IMR-90 (cell line): ENCODE measurements around the gene CCDC87. TPM values are rescaled to one million over a fixed set of nuclear protein-coding genes. Genes with fewer than 3 reads are reported as not detected.

Experiments
- ATAC-seq: fragments of 200-7000 bp; cut with Tn5 transposase; 2 replicates; pipeline ENCODE4 v1.9.1; 2020; ENCODE audit warnings: low read depth, mild to moderate bottlenecking, moderate library complexity
- BruUV-seq: library from RNA; stranded (reverse); fragments of 400-500 nt; replicated peaks from 2 replicates; lab custom pipeline; 2021; lab: Mats Ljungman, UMichigan
- CTCF ChIA-PET: fragments of 300-600 bp; formaldehyde crosslinking; extraction: SDS; loops from one replicate; lab custom pipeline; 2021; ENCODE audit warnings: antibody characterized with exemption; lab: Yijun Ruan, JAX
- POLR2A ChIA-PET: fragments of 300-600 bp; sonication (Branson Sonifier 250); formaldehyde crosslinking; loops from one replicate; lab custom pipeline; 2022; ENCODE audit warnings: antibody characterized with exemption; ENCODE audit not compliant: unreplicated experiment; lab: Charles Lee
- DNase-seq: peaks from one replicate; pipeline ENCODE4 v3.0.0; 2013
- H2AFZ ChIP-seq: replicated peaks from 2 replicates; pipeline ENCODE3; 2013; ENCODE audit warnings: low read length, mild to moderate bottlenecking; ENCODE audit not compliant: poor library complexity
- H2AK5ac ChIP-seq: 2 replicates; pipeline ENCODE4 v1.6.1; 2013; ENCODE audit warnings: low read depth, low read length, inconsistent platforms
- H2AK9ac ChIP-seq: replicated peaks from 2 replicates; pipeline ENCODE3; 2013; ENCODE audit warnings: mild to moderate bottlenecking, low read depth, low read length, moderate library complexity; ENCODE audit not compliant: poor library complexity
- H2BK120ac ChIP-seq: 2 replicates; pipeline ENCODE4 v1.6.1; 2013; ENCODE audit warnings: low read depth, low read length, inconsistent platforms
- H2BK15ac ChIP-seq: 3 replicates; pipeline ENCODE4 v1.6.1; 2013; ENCODE audit warnings: low read depth, low read length, inconsistent platforms
- H2BK20ac ChIP-seq: 2 replicates; pipeline ENCODE4 v1.6.1; 2013; ENCODE audit warnings: low read depth, mild to moderate bottlenecking, inconsistent platforms, low read length, moderate library complexity
- H2BK5ac ChIP-seq: 2 replicates; pipeline ENCODE4 v1.6.1; 2013; ENCODE audit warnings: mild to moderate bottlenecking, low read depth, low read length, inconsistent platforms; ENCODE audit not compliant: poor library complexity, severe bottlenecking
- H3K14ac ChIP-seq: replicated peaks from 2 replicates; pipeline ENCODE4 v1.6.1; 2013; ENCODE audit warnings: low read depth, low read length, inconsistent platforms
- H3K18ac ChIP-seq: 2 replicates; pipeline ENCODE4 v1.6.1; 2013; ENCODE audit warnings: low read depth, low read length, control low read depth
- H3K23ac ChIP-seq: 2 replicates; pipeline ENCODE4 v1.6.1; 2013; ENCODE audit warnings: low read depth, low read length, inconsistent platforms
- H3K27ac ChIP-seq: 2 replicates; pipeline ENCODE4 v1.5.1; 2013; ENCODE audit warnings: mild to moderate bottlenecking, control low read depth, low read length; ENCODE audit not compliant: insufficient read depth
- H3K27me3 ChIP-seq: 2 replicates; pipeline ENCODE4 v1.6.1; 2013; ENCODE audit warnings: low read length; ENCODE audit not compliant: control insufficient read depth, insufficient read depth
- H3K36me3 ChIP-seq: 2 replicates; pipeline ENCODE4 v1.6.1; 2013; ENCODE audit warnings: low read length, mixed read lengths; ENCODE audit not compliant: control insufficient read depth, insufficient read depth
- H3K4ac ChIP-seq: 2 replicates; pipeline ENCODE4 v1.6.1; 2013; ENCODE audit warnings: low read depth, low read length, inconsistent platforms
- H3K4me1 ChIP-seq: 2 replicates; pipeline ENCODE4 v1.6.1; 2013; ENCODE audit warnings: low read length, mixed read lengths; ENCODE audit not compliant: control insufficient read depth, insufficient read depth
- H3K4me2 ChIP-seq: 2 replicates; pipeline ENCODE4 v1.6.1; 2013; ENCODE audit warnings: low read depth, mild to moderate bottlenecking, control low read depth, low read length, moderate library complexity
- H3K4me3 ChIP-seq: 2 replicates; pipeline ENCODE4 v1.5.1; 2013; ENCODE audit warnings: low read depth, mild to moderate bottlenecking, control low read depth, low read length, moderate library complexity; ENCODE audit not compliant: insufficient read depth
- H3K56ac ChIP-seq: 2 replicates; pipeline ENCODE4 v1.6.1; 2013; ENCODE audit warnings: low read length, inconsistent platforms; ENCODE audit not compliant: insufficient read depth; ENCODE audit errors: extremely low read depth
- H3K79me1 ChIP-seq, 2 experiments: 2 replicates each; pipeline ENCODE4 v1.6.1; 2013; ENCODE audit warnings: low read length in 2 of 2, inconsistent platforms in 1 of 2, low read depth in 1 of 2
- H3K9ac ChIP-seq: 2 replicates; pipeline ENCODE4 v1.6.1; 2013; ENCODE audit warnings: low read depth, low read length, control low read depth
- H3K9me1 ChIP-seq: 2 replicates; pipeline ENCODE4 v1.6.1; 2013; ENCODE audit warnings: low read length, inconsistent platforms; ENCODE audit not compliant: insufficient read depth
- H3K9me3 ChIP-seq: 2 replicates; pipeline ENCODE4 v1.6.1; 2013; ENCODE audit warnings: low read length; ENCODE audit not compliant: control insufficient read depth, insufficient read depth
- H4K20me1 ChIP-seq: 2 replicates; pipeline ENCODE4 v1.6.1; 2013; ENCODE audit warnings: low read length, inconsistent platforms; ENCODE audit not compliant: insufficient read depth
- H4K5ac ChIP-seq: 2 replicates; pipeline ENCODE4 v1.6.1; 2013; ENCODE audit warnings: mild to moderate bottlenecking, low read depth, low read length, control low read depth
- H4K8ac ChIP-seq, 2 experiments: 2 replicates each; pipeline ENCODE4 v1.6.1; 2013; ENCODE audit warnings: low read depth in 2 of 2, low read length in 2 of 2, control low read depth in 1 of 2, inconsistent platforms in 1 of 2
- H4K91ac ChIP-seq: 2 replicates; pipeline ENCODE4 v1.6.1; 2013; ENCODE audit warnings: low read depth, low read length, inconsistent platforms; ENCODE audit not compliant: insufficient read depth
- BHLHE40 ChIP-seq: fragments of 150-350 bp; IDR thresholded peaks from 2 replicates; pipeline ENCODE4 v1.6.1; 2016; ENCODE audit warnings: mild to moderate bottlenecking, low read depth, low read length
- CEBPB ChIP-seq: IDR thresholded peaks from 2 replicates; pipeline ENCODE4 v1.6.1; 2012; ENCODE audit warnings: low read depth, low read length, improper control_type of control experiment
- MAZ ChIP-seq: IDR thresholded peaks from 2 replicates; pipeline ENCODE4 v1.6.1; 2012; ENCODE audit warnings: low read depth, mild to moderate bottlenecking, low read length, improper control_type of control experiment, moderate library complexity, borderline replicate concordance
- NFE2L2 ChIP-seq: fragments of 150-350 bp; IDR thresholded peaks from 2 replicates; pipeline ENCODE4 v1.6.1; 2016; ENCODE audit warnings: low read depth, mild to moderate bottlenecking, low read length
- RFX5 ChIP-seq: IDR thresholded peaks from 2 replicates; pipeline ENCODE4 v1.8.0; 2012; ENCODE audit warnings: low read depth, mild to moderate bottlenecking, low read length, moderate library complexity
- SMC3 ChIP-seq: fragments of 150-350 bp; IDR thresholded peaks from 2 replicates; pipeline ENCODE4 v1.6.1; 2016; ENCODE audit warnings: low read depth, mild to moderate bottlenecking, antibody characterized with exemption, low read length, moderate library complexity
- USF2 ChIP-seq: fragments of 150-350 bp; IDR thresholded peaks from 2 replicates; pipeline ENCODE4 v1.6.1; 2017; ENCODE audit warnings: mild to moderate bottlenecking, antibody characterized with exemption, low read length, low read depth
- WGBS, 2 experiments: methylation state at CpG; one replicate each; pipeline versions ENCODE4 v1.1.5 to v1.1.7; 2013; ENCODE audit warnings: missing lambda C conversion rate in 2 of 2; ENCODE audit not compliant: insufficient read length in 1 of 2; ENCODE audit errors: extremely low coverage in 2 of 2; 5-methylcytosine and 5-hydroxymethylcytosine counted together
- dilution Hi-C: fragments of 300-500 bp; cut with HindIII; formaldehyde crosslinking; loops from one replicate; pipeline ENCODE4 v1.14.3; 2018; ENCODE audit warnings: low sequenced_read_pairs; ENCODE audit not compliant: unreplicated experiment
- in situ Hi-C: fragments of 300-500 bp; cut with MboI; formaldehyde crosslinking; loops from 3 replicates; pipeline ENCODE4 v1.14.3; 2019; ENCODE audit warnings: low sequenced_read_pairs, inconsistent platforms, mixed read lengths
- intact Hi-C: fragments of 100-400 bp; cut with micrococcal nuclease; formaldehyde crosslinking; loops from 2 replicates; pipeline ENCODE4 v1.10.0; 2022
- polyA plus RNA-seq, 3 experiments: library from polyadenylated mRNA; depleted of rRNA; stranded (reverse); fragments of >200 nt; gene quantifications; 2 replicates each; pipeline ENCODE4 v1.2.3, GENCODE V29; 2012; ENCODE audit warnings: low replicate concordance in 1 of 3
- total RNA-seq: library from RNA; depleted of rRNA; stranded (reverse); fragments of >200 nt; gene quantifications from 2 replicates; pipeline ENCODE4 v1.2.3, GENCODE V29; 2012
- TF ChIP-seq, protein P1 (sequence below): fragments of 150-350 bp; IDR thresholded peaks from 2 replicates; pipeline ENCODE4 v1.6.1; 2016; ENCODE audit warnings: low read depth, mild to moderate bottlenecking, low read length, moderate library complexity, borderline replicate concordance

The CCDC87 gene
- total and polyA plus RNA-seq, 2 of the 4 experiments (the other 2 are of a cell fraction) = 0.18 to 0.19 TPM

GRCh38 chr11:66598993-66599392, 6.1 kb upstream of the CCDC87 start:
- H3K9me3 ChIP-seq = no peaks in the 10 kb centered on the region
- peaks cover 21 to 56% of the 10 kb centered on the region in 2 experiments; a peak in 3 of 4 replicates for H3K79me1 ChIP-seq
- H3K23ac ChIP-seq = no peak overlapping the region
- WGBS, 2 experiments = no CpG with 5 or more reads among the region's 6 CpGs
- TF ChIP-seq CEBPB = no peak
- no peak for TF ChIP-seq USF2
- TF ChIP-seq RFX5 = no peak
- TF ChIP-seq MAZ = no peak
- TF ChIP-seq, protein P1, sequence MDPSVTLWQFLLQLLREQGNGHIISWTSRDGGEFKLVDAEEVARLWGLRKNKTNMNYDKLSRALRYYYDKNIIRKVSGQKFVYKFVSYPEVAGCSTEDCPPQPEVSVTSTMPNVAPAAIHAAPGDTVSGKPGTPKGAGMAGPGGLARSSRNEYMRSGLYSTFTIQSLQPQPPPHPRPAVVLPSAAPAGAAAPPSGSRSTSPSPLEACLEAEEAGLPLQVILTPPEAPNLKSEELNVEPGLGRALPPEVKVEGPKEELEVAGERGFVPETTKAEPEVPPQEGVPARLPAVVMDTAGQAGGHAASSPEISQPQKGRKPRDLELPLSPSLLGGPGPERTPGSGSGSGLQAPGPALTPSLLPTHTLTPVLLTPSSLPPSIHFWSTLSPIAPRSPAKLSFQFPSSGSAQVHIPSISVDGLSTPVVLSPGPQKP = no peak
- TF ChIP-seq BHLHE40 = no peak
- no peak for TF ChIP-seq NFE2L2
- no peak for TF ChIP-seq SMC3
- in situ Hi-C loops (no loop called here), dilution Hi-C loops (no loop called here), intact Hi-C loops (no loop called here)
- H3K27ac ChIP-seq = no peak overlapping the region
- H3K18ac ChIP-seq = no peak overlapping the region
- H2BK5ac ChIP-seq = no peak overlapping the region
- DNase-seq (no peak), ATAC-seq (no peak)
- H3K4me3 ChIP-seq = no peak overlapping the region
- H3K36me3 ChIP-seq = peaks cover 24% of the 10 kb centered on the region
- H3K4me2 ChIP-seq = no peak overlapping the region
- no peak overlapping the region for H2BK120ac ChIP-seq
- no TSS peak for BruUV-seq
- H4K20me1 ChIP-seq = peaks cover 25% of the 10 kb centered on the region
- H4K5ac ChIP-seq = no peak overlapping the region
- no peak overlapping the region for H2AFZ ChIP-seq
- no peak overlapping the region for H2BK15ac ChIP-seq
- ChIA-PET POLR2A (interaction anchor here (0.8 kb wide), 1 partner anchor 17 kb away, joined by 3 read pairs; the partner anchor contains the start of gene RBM14), CTCF (no interaction called here)
- H2BK20ac ChIP-seq = no peak overlapping the region
- peaks cover 34% of the 10 kb centered on the region for H3K9me1 ChIP-seq
- H3K9ac ChIP-seq = no peak overlapping the region
- no peak overlapping the region for H4K91ac ChIP-seq
- H3K27me3 ChIP-seq = no peaks in the 10 kb centered on the region
- no peak overlapping the region for H3K14ac ChIP-seq
- H2AK9ac ChIP-seq = no peak overlapping the region
- no peak overlapping the region for H2AK5ac ChIP-seq
- no peak overlapping the region for H3K4ac ChIP-seq
- peaks cover 17% of the 10 kb centered on the region for H3K4me1 ChIP-seq
- H4K8ac ChIP-seq = no peak overlapping the region
- no peak overlapping the region for H3K56ac ChIP-seq
